ENCODE results near the gene NDC1.

DNA sequence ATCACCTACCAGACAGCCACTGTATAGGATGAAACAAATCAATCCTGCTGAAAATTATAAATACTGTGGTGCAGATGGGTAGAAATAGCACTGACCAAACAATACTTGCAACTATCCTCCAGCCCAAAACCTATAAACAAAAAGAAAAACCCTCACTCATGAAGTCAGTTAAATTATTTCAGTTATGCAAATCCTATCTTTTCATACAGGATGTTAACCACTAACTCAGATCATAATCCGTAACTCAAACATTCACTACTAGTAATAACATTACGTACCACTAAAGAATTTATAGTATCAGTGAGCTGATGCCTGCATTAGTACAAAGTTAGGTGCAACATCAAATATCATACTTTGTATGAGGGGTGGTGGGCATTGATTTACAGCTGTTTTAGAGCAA lies 2.6 kb downstream of the NDC1 start:
- TF ChIP-seq SMC3 (IDR thresholded peaks at IDR 0.05; ENCODE audit: low read depth, low read length) (no peak), POLR2A (IDR thresholded peaks at IDR 0.05; ENCODE audit: low read depth, low read length) (no peak), USF2 (IDR thresholded peaks at IDR 0.05; ENCODE audit: low read depth, low read length) (no peak), CTCF (conservative IDR thresholded peaks at IDR 0.05; ENCODE audit: low read depth, low read length) (no peak), RAD21 (IDR thresholded peaks at IDR 0.05; ENCODE audit: low read length) (no peak), CEBPB (IDR thresholded peaks at IDR 0.05; ENCODE audit: low read depth, low read length) (no peak), MXI1 (IDR thresholded peaks at IDR 0.05; ENCODE audit: borderline replicate concordance, low read depth, low read length) (no peak), BHLHE40 (IDR thresholded peaks at IDR 0.05; ENCODE audit: low read depth, low read length) (no peak), MAFK (IDR thresholded peaks at IDR 0.05; ENCODE audit: low read depth, low read length) (0 out of 2 replicates have a peak, but pooled peaks have one; percentile 14), FOS (IDR thresholded peaks at IDR 0.05; ENCODE audit: low read depth, low read length) (no peak), MAZ (IDR thresholded peaks at IDR 0.05; ENCODE audit: borderline replicate concordance, low read depth, low read length) (no peak), RFX5 (IDR thresholded peaks at IDR 0.05; ENCODE audit: low read depth, low read length) (no peak), CHD1 (IDR thresholded peaks at IDR 0.05; ENCODE audit: low read depth, low read length) (no peak)

Data from IMR-90 (cell line).